Pons (tissue), 1 donor: Measurements from ENCODE around the gene FAM110D.

Source experiments
- DNase-seq: peaks from one replicate; pipeline ENCODE4 v3.0.0-alpha.2; 2016; ENCODE audit warnings: low spot score

FAM110D gene

GRCh38 chr1:26158908-26159742 is at the start of gene FAM110D:
FAM110D (plus strand) TSS chr1:26159079; CDS start chr1:26161292, 2,213 bp downstream.
- DNase-seq, result no peak

- no peak for DNase-seq
These were observed 49.4 kb upstream of the FAM110D start for GRCh38 chr1:26109229-26110164.

GRCh38 chr1:26110731-26111529 is 47.9 kb upstream of the FAM110D start:
- peak; percentile 59 for DNase-seq

- DNase-seq, result peak; percentile 90
These were observed 47.1 kb upstream of the FAM110D start, which contains the start of gene PDIK1L for GRCh38 chr1:26111530-26112406. PDIK1L (plus strand) TSS chr1:26111824; CDS start chr1:26114309, 2,485 bp downstream.

DNA sequence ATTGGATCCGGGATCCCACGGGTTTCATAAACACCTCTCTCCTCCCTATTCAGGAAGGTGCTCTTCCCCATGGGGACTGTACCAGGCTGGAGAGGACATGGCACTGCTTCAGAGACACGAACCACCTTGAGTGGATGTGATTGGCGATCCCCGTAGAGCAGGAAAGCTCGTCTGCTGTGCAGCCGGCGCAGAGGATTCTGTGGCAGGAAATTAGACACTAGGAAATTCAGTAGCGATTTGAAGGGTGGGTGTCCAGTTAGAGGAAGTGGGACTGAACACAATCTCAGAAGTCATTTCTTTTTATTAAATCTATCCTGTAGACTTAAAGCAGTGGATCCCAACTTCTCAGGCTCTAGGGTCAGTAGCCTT is 46.5 kb upstream of the FAM110D start:
- DNase-seq, result no peak

DNA sequence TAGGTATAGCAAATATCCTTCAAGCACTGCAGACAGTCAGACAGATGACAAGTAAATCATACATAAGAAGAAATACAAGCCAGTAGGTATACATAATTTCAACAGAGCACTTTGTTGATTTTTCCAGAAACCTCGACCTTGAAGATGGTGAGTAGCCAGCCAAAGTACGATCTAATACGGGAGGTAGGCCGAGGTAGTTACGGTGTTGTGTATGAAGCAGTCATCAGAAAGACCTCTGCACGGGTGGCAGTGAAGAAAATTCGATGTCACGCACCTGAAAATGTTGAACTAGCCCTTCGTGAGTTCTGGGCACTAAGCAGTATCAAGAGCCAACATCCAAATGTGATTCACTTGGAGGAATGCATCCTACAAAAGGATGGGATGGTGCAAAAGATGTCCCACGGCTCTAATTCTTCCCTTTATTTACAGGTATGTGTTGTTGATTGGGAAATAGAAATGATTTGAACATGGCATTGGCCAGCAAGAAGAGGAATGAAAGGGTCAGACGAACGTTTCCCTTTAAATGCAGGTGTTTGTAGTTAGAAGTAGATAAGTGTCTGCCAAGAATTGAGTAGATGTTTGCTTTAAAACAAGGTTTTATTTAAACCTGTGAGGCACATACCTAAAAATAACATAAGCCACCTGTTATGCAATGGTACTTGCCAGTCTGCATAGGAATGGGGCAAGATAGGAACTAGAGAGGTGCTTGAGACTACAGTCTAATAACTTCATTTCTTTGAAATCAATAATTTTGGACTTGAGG is 44.5 kb upstream of the FAM110D start:
- no peak for DNase-seq

DNA sequence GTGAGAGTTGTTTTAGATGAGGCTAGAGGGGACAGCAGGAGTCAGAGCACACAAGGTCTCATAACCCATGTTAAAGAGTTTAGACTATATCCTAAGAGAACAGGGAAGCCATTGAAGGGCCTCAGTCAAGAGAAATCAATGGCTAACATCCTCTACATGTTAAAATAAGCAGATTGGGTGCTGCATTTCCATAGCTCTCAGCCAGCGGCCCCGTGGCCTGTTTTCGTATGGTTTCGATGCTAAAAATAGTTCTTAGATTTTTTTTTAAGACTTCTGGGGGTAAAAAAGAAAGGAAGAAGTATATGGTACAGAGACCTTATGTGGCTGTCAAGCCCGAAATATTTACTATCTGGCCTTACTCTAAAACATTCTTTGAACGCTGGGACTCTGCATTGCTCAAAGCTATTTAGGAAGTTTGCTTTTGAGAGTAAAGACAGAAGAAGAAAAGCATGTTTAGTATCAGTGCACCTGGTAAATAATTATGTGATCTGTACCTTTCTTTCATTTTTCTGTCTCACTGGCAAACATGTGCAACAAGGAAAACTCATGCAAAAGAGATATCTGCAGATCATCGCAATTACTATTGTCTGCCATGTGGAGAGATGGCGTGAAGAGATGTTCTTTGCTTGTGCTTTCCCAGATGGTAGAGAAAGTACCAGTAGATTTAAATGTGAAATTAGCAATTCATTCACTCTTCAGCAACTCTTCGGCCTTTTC is 38.8 kb upstream of the FAM110D start:
- no peak for DNase-seq

DNA sequence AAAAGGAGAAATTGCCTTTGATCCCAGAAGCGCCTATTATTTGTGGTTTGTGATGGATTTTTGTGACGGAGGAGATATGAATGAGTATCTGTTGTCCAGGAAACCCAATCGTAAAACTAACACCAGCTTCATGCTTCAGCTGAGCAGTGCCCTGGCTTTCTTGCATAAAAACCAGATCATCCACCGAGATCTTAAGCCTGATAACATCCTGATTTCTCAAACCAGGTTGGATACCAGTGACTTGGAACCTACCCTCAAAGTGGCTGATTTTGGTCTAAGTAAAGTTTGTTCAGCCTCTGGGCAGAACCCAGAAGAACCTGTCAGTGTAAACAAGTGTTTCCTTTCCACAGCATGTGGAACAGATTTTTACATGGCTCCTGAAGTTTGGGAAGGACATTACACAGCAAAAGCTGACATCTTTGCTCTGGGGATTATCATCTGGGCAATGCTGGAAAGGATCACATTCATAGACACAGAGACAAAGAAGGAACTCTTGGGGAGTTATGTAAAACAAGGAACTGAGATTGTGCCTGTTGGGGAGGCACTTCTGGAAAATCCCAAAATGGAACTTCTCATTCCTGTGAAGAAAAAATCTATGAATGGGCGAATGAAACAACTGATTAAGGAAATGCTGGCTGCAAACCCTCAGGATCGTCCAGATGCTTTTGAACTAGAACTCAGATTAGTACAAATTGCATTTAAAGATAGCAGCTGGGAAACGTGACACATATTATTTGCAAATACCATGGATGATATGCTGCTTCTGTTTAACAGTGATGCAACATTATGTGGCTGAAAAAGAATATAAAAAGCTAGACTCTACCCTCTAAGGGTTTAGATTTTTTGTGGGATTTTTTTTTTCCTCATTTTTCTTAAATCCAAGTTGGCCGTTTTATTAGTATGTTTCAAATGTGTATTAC is 36.8 kb upstream of the FAM110D start:
- DNase-seq, result peak; percentile 51

- no peak for DNase-seq
These were observed 35.6 kb upstream of the FAM110D start for GRCh38 chr1:26122988-26123973.

GRCh38 chr1:26124418-26125331 is 34.2 kb upstream of the FAM110D start:
- no peak for DNase-seq

- no peak for DNase-seq
These were observed 33.5 kb upstream of the FAM110D start for GRCh38 chr1:26125382-26125781.

DNA sequence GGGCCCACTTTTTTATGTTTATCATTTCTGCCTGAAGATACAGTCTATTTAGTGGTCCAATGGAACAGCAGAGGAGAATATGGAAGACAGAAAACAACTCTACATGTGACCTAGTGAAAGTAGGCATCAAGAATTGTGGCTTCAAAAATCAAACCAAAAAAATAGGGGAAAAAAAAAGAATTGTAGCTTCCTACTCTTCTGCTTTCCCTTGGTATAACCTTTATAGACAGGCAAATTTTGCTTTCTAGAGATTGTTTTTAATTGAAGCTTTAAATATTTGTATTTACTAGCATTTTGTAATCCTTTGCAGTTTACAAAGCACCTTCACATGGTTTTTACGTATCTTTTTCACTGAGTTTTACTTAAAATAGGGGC is 32.9 kb upstream of the FAM110D start:
- no peak for DNase-seq

GRCh38 chr1:26126321-26127084 is 32.4 kb upstream of the FAM110D start:
- peak; percentile 34 for DNase-seq

- peak; percentile 30 for DNase-seq
These were observed 31.4 kb upstream of the FAM110D start for GRCh38 chr1:26127235-26128163.
